ENCODE measurements around the gene HDAC11. TPM values are rescaled to one million over a fixed set of nuclear protein-coding genes. Genes with fewer than 3 reads are reported as not detected.
A peak's percentile ranks its signal among the peaks of the same experiment; 100 is the strongest.

HDAC11 gene
- total and polyA plus RNA-seq, 5 donors from 2014 or later, result 2.1 to 8.8 (median 3.3) TPM

GRCh38 chr3:13542142-13542541, 62.0 kb downstream of the HDAC11 start:
- peaks cover 0 to 10% (median under 1%) of the 10 kb centered on the region in 4 donors for H3K4me1 Mint-ChIP-seq

GRCh38 chr3:13543253-13543652, 63.1 kb downstream of the HDAC11 start:
- no peak overlapping the region for H3K4me3 ChIP-seq (ENCODE audit: low read depth, low read length)
- peaks cover 3% of the 10 kb centered on the region for H3K4me1 ChIP-seq (ENCODE audit: control insufficient read depth, insufficient read depth, low read length, poor library complexity, severe bottlenecking)
- H3K36me3 Mint-ChIP-seq, result peaks cover 4% of the 10 kb centered on the region
- H3K27me3 ChIP-seq (ENCODE audit: control insufficient read depth, insufficient read depth, low read length), result peaks cover under 1% of the 10 kb centered on the region
- H3K27me3 Mint-ChIP-seq, result peaks cover 34% of the 10 kb centered on the region
- H3K9me3 ChIP-seq (ENCODE audit: control insufficient read depth in 2 of 2, low read length in 2 of 2), result no peaks in the 10 kb centered on the region
- H3K4me1 Mint-ChIP-seq, result peaks cover 0 to 11% (median under 1%) of the 10 kb centered on the region in 4 donors
- no peaks in the 10 kb centered on the region for H3K36me3 ChIP-seq (ENCODE audit: control insufficient read depth, insufficient read depth, low read length)
- DNase-seq (no peak), ATAC-seq (ENCODE audit: low read depth in 2 of 2) (no peak)
- peaks cover 0 to 8% (median 5%) of the 10 kb centered on the region in 7 donors for H3K9me3 Mint-ChIP-seq
- H3K27ac Mint-ChIP-seq, result no peak overlapping the region
- H3K27ac ChIP-seq (ENCODE audit: insufficient read depth, low read length, poor library complexity, severe bottlenecking), result no peak overlapping the region
- no peak overlapping the region for H3K4me3 Mint-ChIP-seq

More at GRCh38 chr3:13542142-13542541, 62.0 kb downstream of the HDAC11 start:
- no peak overlapping the region for H3K27ac ChIP-seq (ENCODE audit: insufficient read depth, low read length, poor library complexity, severe bottlenecking)
- Mint-ChIP-seq H3K9me3 (peaks cover 0 to 8% (median 5%) of the 10 kb centered on the region in 7 donors), H3K4me3 (no peak overlapping the region), H3K36me3 (peaks cover 4% of the 10 kb centered on the region), H3K27me3 (peaks cover 24% of the 10 kb centered on the region), H3K27ac (no peak overlapping the region)
- no peak for DNase-seq
- no peaks in the 10 kb centered on the region for H3K27me3 ChIP-seq (ENCODE audit: control insufficient read depth, insufficient read depth, low read length)
- peaks cover 3% of the 10 kb centered on the region for H3K4me1 ChIP-seq (ENCODE audit: control insufficient read depth, insufficient read depth, low read length, poor library complexity, severe bottlenecking)
- H3K9me3 ChIP-seq (ENCODE audit: control insufficient read depth in 2 of 2, low read length in 2 of 2), result no peaks in the 10 kb centered on the region
- no peaks in the 10 kb centered on the region for H3K36me3 ChIP-seq (ENCODE audit: control insufficient read depth, insufficient read depth, low read length)
- H3K4me3 ChIP-seq (ENCODE audit: low read depth, low read length), result no peak overlapping the region
- ATAC-seq (ENCODE audit: low read depth in 2 of 2), result no peak

GRCh38 chr3:13544293-13544831, 64.3 kb downstream of the HDAC11 start:
- ATAC-seq (ENCODE audit: low read depth in 2 of 2) (peak; percentile 46 to 59), DNase-seq (peak in 1 of 3 donors; percentile 39)
- Histone ChIP-seq H3K36me3 (ENCODE audit: control insufficient read depth, insufficient read depth, low read length) (no peaks in the 10 kb centered on the region), H3K9me3 (ENCODE audit: control insufficient read depth in 2 of 2, low read length in 2 of 2) (no peaks in the 10 kb centered on the region), H3K4me3 (ENCODE audit: low read depth, low read length) (no peak overlapping the region), H3K27me3 (ENCODE audit: control insufficient read depth, insufficient read depth, low read length) (peaks cover 2% of the 10 kb centered on the region), H3K4me1 (ENCODE audit: control insufficient read depth, insufficient read depth, low read length, poor library complexity, severe bottlenecking) (peaks cover 3% of the 10 kb centered on the region), H3K27ac (ENCODE audit: insufficient read depth, low read length, poor library complexity, severe bottlenecking) (no peak overlapping the region)
- H3K4me1 Mint-ChIP-seq, result peaks cover 0 to 15% (median under 1%) of the 10 kb centered on the region in 4 donors
- H3K27me3 Mint-ChIP-seq, result peaks cover 37% of the 10 kb centered on the region
- H3K36me3 Mint-ChIP-seq, result peaks cover 4% of the 10 kb centered on the region
- H3K27ac Mint-ChIP-seq, result no peak overlapping the region
- no peak overlapping the region for H3K4me3 Mint-ChIP-seq
- H3K9me3 Mint-ChIP-seq, result peaks cover 0 to 8% (median 4%) of the 10 kb centered on the region in 7 donors

GRCh38 chr3:13544951-13545651, 65.0 kb downstream of the HDAC11 start:
- Mint-ChIP-seq H3K27me3 (peaks cover 44% of the 10 kb centered on the region), H3K27ac (no peak overlapping the region), H3K9me3 (peaks cover 0 to 8% (median 4%) of the 10 kb centered on the region in 7 donors), H3K4me3 (no peak overlapping the region), H3K4me1 (peaks cover 0 to 21% (median under 1%) of the 10 kb centered on the region in 4 donors), H3K36me3 (peaks cover 4% of the 10 kb centered on the region)
- H3K4me1 ChIP-seq (ENCODE audit: control insufficient read depth, insufficient read depth, low read length, poor library complexity, severe bottlenecking), result peaks cover 3% of the 10 kb centered on the region
- peaks cover 2% of the 10 kb centered on the region for H3K27me3 ChIP-seq (ENCODE audit: control insufficient read depth, insufficient read depth, low read length)
- H3K27ac ChIP-seq (ENCODE audit: insufficient read depth, low read length, poor library complexity, severe bottlenecking), result no peak overlapping the region
- no peaks in the 10 kb centered on the region for H3K36me3 ChIP-seq (ENCODE audit: control insufficient read depth, insufficient read depth, low read length)
- ATAC-seq (ENCODE audit: low read depth in 2 of 2) (no peak), DNase-seq (no peak)
- H3K4me3 ChIP-seq (ENCODE audit: low read depth, low read length), result no peak overlapping the region
- H3K9me3 ChIP-seq (ENCODE audit: control insufficient read depth in 2 of 2, low read length in 2 of 2), result no peaks in the 10 kb centered on the region

GRCh38 chr3:13545952-13546454, 65.9 kb downstream of the HDAC11 start:
- peaks cover 4% of the 10 kb centered on the region for H3K36me3 Mint-ChIP-seq

GRCh38 chr3:13546667-13547171, 66.6 kb downstream of the HDAC11 start:
- no peak overlapping the region for H3K27ac Mint-ChIP-seq
- H3K4me1 ChIP-seq (ENCODE audit: control insufficient read depth, insufficient read depth, low read length, poor library complexity, severe bottlenecking), result peaks cover 3% of the 10 kb centered on the region
- H3K4me1 Mint-ChIP-seq, result peaks cover 0 to 21% (median under 1%) of the 10 kb centered on the region in 4 donors
- no peaks in the 10 kb centered on the region for H3K36me3 ChIP-seq (ENCODE audit: control insufficient read depth, insufficient read depth, low read length)
- H3K36me3 Mint-ChIP-seq, result peaks cover 4% of the 10 kb centered on the region
- H3K4me3 Mint-ChIP-seq, result no peak overlapping the region
- peaks cover 2% of the 10 kb centered on the region for H3K27me3 ChIP-seq (ENCODE audit: control insufficient read depth, insufficient read depth, low read length)
- no peak overlapping the region for H3K4me3 ChIP-seq (ENCODE audit: low read depth, low read length)
- DNase-seq (no peak), ATAC-seq (ENCODE audit: low read depth in 2 of 2) (no peak)
- peaks cover 0 to 6% (median 0%) of the 10 kb centered on the region in 7 donors for H3K9me3 Mint-ChIP-seq
- no peak overlapping the region for H3K27ac ChIP-seq (ENCODE audit: insufficient read depth, low read length, poor library complexity, severe bottlenecking)
- H3K9me3 ChIP-seq (ENCODE audit: control insufficient read depth in 2 of 2, low read length in 2 of 2), result no peaks in the 10 kb centered on the region
- peaks cover 50% of the 10 kb centered on the region for H3K27me3 Mint-ChIP-seq

More at GRCh38 chr3:13545952-13546454, 65.9 kb downstream of the HDAC11 start:
- Mint-ChIP-seq H3K4me3 (no peak overlapping the region), H3K4me1 (peaks cover 0 to 21% (median under 1%) of the 10 kb centered on the region in 4 donors), H3K9me3 (peaks cover 0 to 6% (median 2%) of the 10 kb centered on the region in 7 donors), H3K27me3 (peaks cover 50% of the 10 kb centered on the region), H3K27ac (no peak overlapping the region)
- ATAC-seq (ENCODE audit: low read depth in 2 of 2) (no peak), DNase-seq (no peak)
- no peaks in the 10 kb centered on the region for H3K36me3 ChIP-seq (ENCODE audit: control insufficient read depth, insufficient read depth, low read length)
- no peak overlapping the region for H3K27ac ChIP-seq (ENCODE audit: insufficient read depth, low read length, poor library complexity, severe bottlenecking)
- H3K4me3 ChIP-seq (ENCODE audit: low read depth, low read length), result no peak overlapping the region
- no peaks in the 10 kb centered on the region for H3K9me3 ChIP-seq (ENCODE audit: control insufficient read depth in 2 of 2, low read length in 2 of 2)
- peaks cover 2% of the 10 kb centered on the region for H3K27me3 ChIP-seq (ENCODE audit: control insufficient read depth, insufficient read depth, low read length)
- peaks cover 3% of the 10 kb centered on the region for H3K4me1 ChIP-seq (ENCODE audit: control insufficient read depth, insufficient read depth, low read length, poor library complexity, severe bottlenecking)

GRCh38 chr3:13547591-13548371, 67.7 kb downstream of the HDAC11 start:
- no peak overlapping the region for H3K27ac ChIP-seq (ENCODE audit: insufficient read depth, low read length, poor library complexity, severe bottlenecking)
- peaks cover 42% of the 10 kb centered on the region for H3K27me3 Mint-ChIP-seq
- H3K27me3 ChIP-seq (ENCODE audit: control insufficient read depth, insufficient read depth, low read length), result peaks cover 2% of the 10 kb centered on the region
- no peaks in the 10 kb centered on the region for H3K36me3 ChIP-seq (ENCODE audit: control insufficient read depth, insufficient read depth, low read length)
- no peak overlapping the region for H3K27ac Mint-ChIP-seq
- peaks cover 0 to 3% (median 0%) of the 10 kb centered on the region in 7 donors for H3K9me3 Mint-ChIP-seq
- peaks cover 0 to 21% (median 3%) of the 10 kb centered on the region in 4 donors for H3K4me1 Mint-ChIP-seq
- DNase-seq (no peak), ATAC-seq (ENCODE audit: low read depth in 2 of 2) (no peak)
- H3K4me1 ChIP-seq (ENCODE audit: control insufficient read depth, insufficient read depth, low read length, poor library complexity, severe bottlenecking), result peaks cover 3% of the 10 kb centered on the region
- H3K4me3 ChIP-seq (ENCODE audit: low read depth, low read length), result no peak overlapping the region
- peaks cover 4% of the 10 kb centered on the region for H3K36me3 Mint-ChIP-seq
- peak overlapping the region in 2 of 4 donors; percentile 22 to 56 for H3K4me3 Mint-ChIP-seq
- H3K9me3 ChIP-seq (ENCODE audit: control insufficient read depth in 2 of 2, low read length in 2 of 2), result no peaks in the 10 kb centered on the region

All from CD4-positive, CD25-positive, alpha-beta regulatory T cell (primary cell).